HL-60/S4 treated with retinoic acid at 250 ng/mL for 4 days and 3 days (cell line): ENCODE results near the gene C1orf21.

Experiments
- in situ Hi-C: fragments of 300-500 bp; cut with MboI; formaldehyde crosslinking; loops from 2 replicates; pipeline ENCODE4 v1.7.0; 2022; ENCODE audit warnings: low sequenced_read_pairs

Gene C1orf21

GRCh38 chr1:184622136-184622823 lies 235.5 kb downstream of the C1orf21 start:
- in situ Hi-C loops = no loop called here

- in situ Hi-C loops = no loop called here
These were observed 236.6 kb downstream of the C1orf21 start for GRCh38 chr1:184623404-184623803.

- in situ Hi-C loops = no loop called here
These were observed 237.2 kb downstream of the C1orf21 start for GRCh38 chr1:184624051-184624450.

- in situ Hi-C loops = no loop called here
These were observed 237.8 kb downstream of the C1orf21 start for GRCh38 chr1:184624626-184625025.

GRCh38 chr1:184625271-184625670 lies 238.4 kb downstream of the C1orf21 start:
- in situ Hi-C loops = no loop called here

- in situ Hi-C loops = no loop called here
These were observed 239.5 kb downstream of the C1orf21 start for GRCh38 chr1:184626076-184627006.

- in situ Hi-C loops = no loop called here
These were observed 240.1 kb downstream of the C1orf21 start for GRCh38 chr1:184627007-184627341.

- in situ Hi-C loops = no loop called here
These were observed 242.4 kb downstream of the C1orf21 start for GRCh38 chr1:184629266-184629665.

- in situ Hi-C loops = no loop called here
These were observed 243.8 kb downstream of the C1orf21 start for GRCh38 chr1:184630679-184631060.

- in situ Hi-C loops = no loop called here
These were observed 245.8 kb downstream of the C1orf21 start for GRCh38 chr1:184632415-184633175.

- in situ Hi-C loops = no loop called here
These were observed 247.0 kb downstream of the C1orf21 start for GRCh38 chr1:184633785-184634184.

- in situ Hi-C loops = no loop called here
These were observed 247.5 kb downstream of the C1orf21 start for GRCh38 chr1:184634296-184634695.

GRCh38 chr1:184635347-184635979 lies 248.6 kb downstream of the C1orf21 start:
- in situ Hi-C loops = no loop called here

- in situ Hi-C loops = no loop called here
These were observed 249.2 kb downstream of the C1orf21 start for GRCh38 chr1:184635980-184636431.

GRCh38 chr1:184637664-184638240 lies 250.9 kb downstream of the C1orf21 start:
- in situ Hi-C loops = no loop called here

GRCh38 chr1:184639205-184639604 lies 252.4 kb downstream of the C1orf21 start:
- in situ Hi-C loops = no loop called here

GRCh38 chr1:184640505-184640904 lies 253.7 kb downstream of the C1orf21 start:
- in situ Hi-C loops = no loop called here

GRCh38 chr1:184641894-184642293 lies 255.1 kb downstream of the C1orf21 start:
- in situ Hi-C loops = no loop called here

- in situ Hi-C loops = no loop called here
These were observed 256.8 kb downstream of the C1orf21 start for GRCh38 chr1:184643661-184644060.

GRCh38 chr1:184644771-184645170 lies 257.9 kb downstream of the C1orf21 start:
- in situ Hi-C loops = no loop called here
